Measurements from ENCODE around the gene SSBP3.

SSBP3 gene

DNA sequence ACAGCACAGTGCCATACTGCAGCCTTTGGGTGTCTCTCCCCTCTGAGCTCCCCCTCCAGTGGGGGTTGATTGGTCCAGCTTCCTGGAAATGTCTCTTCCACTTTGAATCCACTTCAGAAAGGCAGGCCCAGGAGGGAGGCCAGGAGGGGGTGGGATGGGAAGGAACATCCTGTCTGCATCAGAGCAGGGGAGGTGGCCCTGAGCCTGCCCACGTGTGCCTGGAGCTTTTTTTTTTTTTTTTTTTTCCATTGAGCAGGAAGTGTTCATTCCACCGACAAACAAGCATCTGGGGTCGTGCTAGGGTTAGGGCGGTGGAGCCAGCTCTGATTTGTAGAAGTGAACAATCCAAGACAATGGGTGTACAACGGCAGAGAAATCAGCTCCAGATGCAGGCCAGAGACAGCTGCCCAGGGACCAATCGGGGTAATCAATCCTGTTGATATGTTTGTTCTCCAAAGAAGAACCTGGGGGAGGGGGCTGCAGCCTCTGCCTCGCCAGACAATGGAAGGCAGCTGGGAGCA lies 93.3 kb downstream of the SSBP3 start:
- no peak for DNase-seq

DNA sequence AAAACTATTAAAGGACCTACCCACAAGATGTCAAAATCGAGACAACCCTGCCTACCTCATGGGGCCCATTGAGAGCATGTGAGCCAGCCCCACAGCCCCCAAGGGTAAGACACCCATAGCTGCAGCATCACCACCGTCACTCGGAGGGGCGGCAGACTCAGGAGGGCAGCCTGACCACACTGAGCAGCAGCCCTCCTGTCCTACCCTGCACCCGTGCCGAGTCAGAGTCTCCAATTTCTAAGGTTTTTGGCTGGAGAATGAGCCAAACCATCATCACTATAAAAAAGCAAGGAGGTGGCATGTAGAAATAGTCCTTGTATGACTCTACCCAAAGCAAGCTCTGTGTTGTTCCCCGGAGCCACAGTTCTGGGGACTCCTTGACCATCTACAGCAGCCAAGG lies 94.7 kb downstream of the SSBP3 start:
- no peak for DNase-seq

DNA sequence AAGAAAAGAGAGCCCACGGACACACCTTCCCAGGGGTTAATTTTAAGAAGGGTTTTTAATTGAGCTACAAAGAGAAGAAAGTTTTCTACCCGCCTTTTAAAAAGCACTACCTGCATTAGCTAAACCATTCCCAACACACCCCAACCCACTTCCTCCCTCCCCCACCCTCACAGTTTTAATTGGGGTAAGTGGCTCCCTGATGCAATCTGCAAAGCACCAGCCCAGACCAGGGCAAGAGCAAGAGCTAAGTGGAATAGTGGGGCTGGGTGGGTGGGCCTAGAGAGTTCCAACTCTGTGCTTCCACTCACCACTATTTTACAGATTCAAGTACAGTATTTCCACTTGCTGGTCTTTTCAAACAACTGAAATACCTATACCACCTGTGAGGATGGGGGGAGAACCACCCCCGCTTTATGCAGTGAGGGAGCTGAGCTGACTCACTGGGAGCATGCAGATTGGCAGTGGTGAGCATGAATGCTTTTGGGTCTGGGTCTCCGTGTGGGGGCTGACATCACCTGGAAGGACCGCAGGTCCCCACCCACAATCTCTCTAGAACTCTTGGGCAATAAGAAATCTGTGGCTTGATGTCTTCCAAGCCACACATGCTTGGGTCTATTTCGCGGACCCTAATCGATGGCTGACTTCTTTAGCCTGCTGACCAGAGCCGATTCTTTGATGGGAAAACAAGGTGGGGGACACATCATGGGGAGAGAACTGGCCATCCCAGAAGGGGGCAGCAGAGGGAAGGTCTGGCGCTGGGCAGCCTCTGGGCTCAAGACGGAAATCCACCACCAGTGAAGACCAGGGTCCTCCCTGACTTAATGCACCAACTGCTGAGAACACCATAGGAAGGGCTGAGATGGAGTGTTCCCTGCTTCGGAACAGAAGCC lies 95.5 kb downstream of the SSBP3 start:
- DNase-seq: peak in 23 of 56 donors; percentile 9 to 61 (median 28)

DNA sequence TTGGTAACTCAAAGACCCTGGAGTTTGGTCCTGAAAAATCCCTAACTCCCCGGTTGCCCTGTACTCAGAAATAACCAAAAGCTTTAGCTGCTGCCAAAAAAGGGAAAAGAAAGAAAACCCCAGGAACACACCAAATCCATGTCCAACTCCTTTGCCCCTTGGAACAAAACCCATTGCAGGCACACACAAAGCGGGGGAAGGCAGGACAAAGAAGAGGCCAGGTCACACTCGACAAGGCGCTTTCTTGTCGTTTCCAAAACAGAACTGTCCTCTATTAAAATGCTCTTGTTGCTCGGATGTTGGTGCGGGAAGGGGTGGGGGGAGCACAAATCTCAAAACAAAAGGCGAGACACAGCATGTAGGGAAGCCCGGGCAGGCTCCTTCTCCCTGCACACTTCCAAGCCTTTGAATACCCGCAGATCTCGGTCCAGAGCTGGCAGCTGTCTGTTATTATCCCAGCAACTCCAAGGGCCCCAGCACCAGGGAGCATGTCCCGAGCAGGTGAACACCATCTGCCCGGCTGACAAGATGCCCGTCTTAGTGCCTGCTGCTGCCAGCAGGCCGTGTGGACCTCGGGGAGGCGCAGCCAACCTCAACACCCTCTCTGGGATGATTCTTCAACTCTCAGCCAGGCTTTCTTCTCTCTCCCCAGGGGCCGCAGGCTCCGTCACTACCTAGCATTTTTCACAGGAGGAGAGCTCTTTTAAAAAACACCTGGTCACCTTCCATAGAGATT lies 96.4 kb downstream of the SSBP3 start:
- DNase-seq: peak in 34 of 56 donors; percentile 14 to 77 (median 48)

DNA sequence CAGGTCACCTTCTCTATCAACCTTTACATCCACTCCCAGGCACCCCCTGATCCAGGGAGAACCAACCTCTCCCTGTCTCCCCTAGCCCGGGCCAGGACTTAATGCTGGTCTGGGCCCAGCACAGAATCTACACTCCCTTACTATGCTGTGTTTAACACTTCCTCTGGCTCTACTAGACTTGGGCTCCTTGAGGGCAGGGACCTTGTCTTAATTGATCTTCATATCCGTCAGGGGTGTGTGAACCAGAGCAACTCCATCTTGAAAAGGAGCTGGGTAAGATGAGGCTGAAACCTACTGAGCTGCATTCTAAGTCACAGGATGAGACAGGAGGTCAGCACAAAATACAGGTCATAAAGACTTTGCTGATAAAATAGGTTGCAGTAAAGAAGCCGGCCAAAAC lies 98.9 kb downstream of the SSBP3 start:
- no peak for DNase-seq

DNA sequence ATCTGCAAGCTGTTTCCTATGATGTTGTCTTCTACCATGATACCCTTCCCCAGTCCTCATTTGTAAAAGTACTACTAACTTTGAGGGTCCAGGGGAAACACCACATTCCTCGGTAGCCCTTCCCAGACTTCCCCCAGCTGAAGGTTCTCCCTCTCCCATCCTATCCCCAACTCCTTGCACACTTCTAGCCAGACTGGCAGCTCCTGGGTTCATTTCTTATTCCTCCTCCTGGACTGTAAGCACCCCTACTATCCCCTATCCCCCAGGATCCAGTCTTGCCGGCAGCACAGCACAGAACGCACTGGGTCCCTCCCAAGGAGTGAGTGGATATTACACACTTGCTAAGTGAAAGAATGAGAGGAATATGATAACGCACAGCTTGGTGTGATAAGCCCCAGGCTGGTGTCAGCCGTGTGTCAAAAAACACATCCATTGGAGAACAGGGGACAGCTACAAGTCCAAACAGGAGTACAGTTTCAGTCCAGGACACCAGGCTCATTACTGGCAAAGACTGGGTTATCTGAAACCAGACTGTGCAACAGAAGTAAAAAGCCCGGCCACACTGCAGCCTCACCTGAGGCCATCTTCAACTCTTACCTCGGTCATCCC lies 100.2 kb downstream of the SSBP3 start:
- DNase-seq: no peak

DNA sequence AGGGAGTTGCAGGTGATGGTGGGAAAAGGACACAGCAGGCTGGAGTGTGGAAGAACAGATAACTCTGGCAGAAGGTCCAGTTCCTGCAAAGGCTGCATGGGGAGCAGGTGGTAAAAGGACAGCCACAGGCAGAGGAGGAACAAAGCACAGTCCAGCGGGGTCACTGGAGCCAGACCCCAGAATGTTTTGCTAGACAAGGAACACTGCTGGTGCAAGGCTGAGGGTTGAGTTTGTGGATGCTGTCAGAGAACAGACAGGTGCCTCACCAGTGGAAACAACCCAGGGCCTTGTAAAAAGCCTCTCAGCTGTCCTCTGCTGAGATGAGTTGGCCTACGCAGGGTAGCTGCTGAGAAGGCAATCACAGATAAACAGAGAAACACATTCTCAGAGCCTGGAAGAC lies 101.7 kb downstream of the SSBP3 start:
- no peak for DNase-seq

DNA sequence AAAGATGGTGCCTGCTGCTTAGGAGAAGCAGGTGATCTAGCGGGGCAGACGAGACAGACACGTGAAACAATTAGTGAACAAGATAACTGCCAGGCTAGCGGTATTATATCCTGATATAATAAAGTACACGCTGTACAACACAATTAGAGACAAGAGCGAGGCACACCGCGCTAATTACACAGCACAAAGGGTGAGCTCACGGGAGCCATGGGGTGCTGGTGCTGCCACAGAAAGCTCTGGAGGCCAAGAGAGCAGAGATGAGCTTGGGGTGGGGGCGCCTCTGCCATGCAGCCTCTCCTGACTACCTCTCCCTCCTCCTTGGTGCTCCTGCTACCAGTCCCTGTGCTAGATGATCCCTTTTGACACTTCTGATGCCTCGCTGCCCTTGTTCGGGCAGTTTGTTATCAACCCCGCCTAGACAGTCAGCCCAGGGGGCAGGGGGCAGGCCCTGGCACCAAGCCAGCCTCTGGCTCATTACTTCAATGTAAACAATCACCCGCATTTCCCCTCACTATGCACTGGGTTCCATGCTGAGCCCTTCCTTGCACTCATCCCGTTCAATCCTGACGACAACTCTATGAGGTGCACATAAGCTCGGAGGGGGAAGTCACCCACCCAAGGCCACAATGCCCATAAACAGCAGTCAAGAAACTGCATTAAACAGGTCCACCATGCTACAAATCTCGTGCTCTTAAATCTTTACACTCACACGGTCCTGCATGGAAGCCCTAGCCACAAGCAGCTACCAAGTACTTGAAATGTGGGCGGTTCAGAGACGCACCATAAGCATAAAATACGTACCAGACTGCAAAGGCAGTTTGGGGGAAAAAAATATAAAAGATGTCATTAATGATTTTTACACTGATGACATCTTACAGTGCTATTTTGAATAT lies 103.0 kb downstream of the SSBP3 start:
- DNase-seq: no peak

DNA sequence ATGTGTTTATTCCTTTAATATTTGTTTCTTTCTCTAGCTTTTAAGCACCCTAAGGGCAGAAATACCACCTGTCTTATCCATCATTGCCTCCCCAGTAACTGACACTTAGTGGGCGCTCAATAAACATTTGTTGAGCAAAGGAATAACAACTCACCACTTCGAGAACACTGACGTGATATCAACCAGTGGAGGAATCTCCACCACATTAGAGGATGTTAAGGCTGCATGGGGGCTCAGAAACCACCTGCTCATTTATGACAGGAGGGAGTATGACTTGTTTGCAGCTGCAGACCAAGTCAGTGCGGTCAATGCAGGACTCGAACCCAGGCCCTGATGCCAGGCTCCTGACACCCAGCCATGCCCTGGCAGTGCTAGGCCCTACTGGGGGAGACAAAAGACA lies 103.6 kb downstream of the SSBP3 start:
- no peak for DNase-seq

DNA sequence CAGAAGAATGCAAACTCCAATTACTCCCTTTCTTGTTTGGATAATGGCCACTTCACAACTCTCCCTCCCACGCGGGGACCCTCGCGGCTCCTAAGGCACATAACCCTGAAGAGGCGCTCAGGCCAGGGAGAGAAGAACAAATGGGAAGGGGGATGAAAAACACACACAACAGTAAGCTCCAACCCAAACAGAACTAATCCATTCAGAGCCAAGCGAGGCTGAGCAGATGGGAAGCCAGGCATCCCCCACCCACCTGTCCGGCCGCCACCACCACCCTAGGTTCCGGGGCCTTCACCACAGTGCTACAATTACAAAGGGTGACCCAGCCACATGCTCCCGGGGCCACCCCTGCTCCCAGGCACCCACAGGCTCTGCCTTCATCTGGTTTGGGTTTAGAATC lies 104.7 kb downstream of the SSBP3 start:
- no peak for DNase-seq

DNA sequence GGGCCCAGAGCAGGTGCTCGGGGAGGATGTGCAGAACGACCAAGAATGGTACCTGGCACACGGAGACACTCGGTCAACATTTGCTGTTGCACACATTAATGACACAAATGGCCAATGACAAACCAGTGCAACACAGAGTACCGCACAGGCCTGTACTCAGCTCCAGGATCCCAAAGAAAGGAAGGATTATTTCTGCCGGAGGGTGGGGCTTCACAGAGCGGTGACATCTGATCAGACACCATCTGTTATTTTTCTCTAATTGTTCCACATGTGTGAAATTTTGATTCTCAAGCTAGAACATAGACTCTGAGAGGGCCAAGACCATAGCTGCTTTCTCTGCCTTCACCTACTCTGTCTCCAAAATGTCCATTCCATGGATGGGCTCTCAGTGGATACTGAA lies 105.8 kb downstream of the SSBP3 start:
- peak in 8 of 56 donors; percentile 4 to 32 (median 18) for DNase-seq

DNA sequence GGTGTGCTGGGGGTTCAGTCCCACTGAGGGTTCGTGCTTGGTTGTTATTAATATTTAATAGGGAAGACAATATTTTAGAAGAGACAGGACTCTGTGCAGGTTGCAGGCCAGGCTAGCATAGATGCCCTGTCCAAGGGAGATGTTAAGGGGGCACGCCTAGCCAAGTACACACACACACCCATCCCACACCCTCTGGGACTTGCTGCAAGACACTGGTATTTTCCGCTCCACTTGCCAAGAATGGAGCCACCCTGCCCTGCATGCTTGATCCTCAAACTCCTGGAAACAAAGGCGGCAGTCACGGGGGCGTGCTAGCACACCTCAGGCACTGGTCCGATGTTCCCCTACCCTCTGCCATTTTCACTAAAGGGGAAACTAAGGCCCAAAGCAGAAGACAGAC lies 107.2 kb downstream of the SSBP3 start:
- DNase-seq: peak in 1 of 56 donors; percentile 14

DNA sequence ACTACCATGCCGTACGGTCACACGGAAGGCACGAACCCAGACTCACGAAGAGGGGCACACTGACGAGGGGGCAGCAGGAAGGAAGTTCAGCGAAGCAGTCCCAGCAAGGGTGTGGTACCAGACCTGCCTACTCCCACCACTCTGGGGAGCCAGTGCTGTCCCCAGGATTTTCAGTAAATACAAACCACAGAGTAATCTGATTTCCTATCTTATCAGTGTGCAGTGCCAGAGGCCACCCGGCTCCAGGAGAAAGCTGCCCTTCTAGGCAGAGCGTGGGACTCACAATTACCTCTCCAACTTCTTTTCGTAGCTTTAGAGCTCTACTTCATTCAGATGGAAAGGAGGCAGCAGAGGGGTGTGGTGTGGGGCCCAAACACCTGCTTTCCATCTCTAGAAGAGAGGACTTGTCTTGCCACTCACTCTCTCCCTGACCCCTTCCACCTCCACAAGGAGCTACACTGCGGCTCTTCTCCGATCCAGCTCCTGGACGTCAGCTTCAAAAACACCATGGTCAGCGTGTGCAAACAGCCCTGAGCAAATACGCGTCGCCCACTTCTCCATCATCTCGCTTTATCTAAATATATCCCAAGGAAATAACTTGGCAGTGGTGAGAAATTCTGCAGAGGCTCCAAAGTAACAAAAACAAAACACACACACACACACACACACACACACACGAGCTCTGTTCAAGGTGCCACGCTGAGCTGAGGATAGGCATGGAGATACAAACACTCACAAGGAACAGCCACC lies 107.7 kb downstream of the SSBP3 start:
- no peak for DNase-seq

DNA sequence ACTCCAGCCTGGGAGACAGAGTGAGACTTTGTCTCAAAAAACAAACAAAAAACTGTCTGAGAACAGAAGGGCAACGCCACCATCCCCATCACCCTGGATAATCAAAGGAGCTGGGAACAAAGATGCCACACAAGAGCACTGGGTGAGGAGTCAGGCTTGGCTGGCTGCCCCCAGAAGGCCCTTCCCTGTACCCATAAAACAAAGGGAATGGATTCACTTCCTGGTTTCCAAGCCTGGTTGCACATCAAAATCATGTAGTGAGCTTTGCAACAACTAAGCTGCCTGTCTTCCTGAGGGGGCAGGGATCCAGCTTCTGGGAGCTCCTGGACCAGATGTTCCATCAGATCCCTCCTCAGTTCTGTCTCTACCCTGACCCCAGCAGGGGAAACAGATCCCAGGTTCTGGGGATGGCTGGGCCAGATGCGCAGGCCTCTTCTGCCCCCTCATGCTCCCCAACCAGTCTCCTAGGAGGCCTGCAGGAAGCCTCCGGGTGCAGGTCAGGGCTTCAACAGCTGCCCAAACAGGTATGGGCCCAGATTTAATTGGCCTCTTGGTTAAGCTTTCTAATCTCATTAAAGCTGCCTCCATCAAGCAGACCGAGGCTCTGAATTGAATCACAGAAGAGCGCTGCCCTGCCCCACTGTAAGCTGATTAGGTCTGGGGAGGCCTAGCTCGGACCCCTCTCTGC lies 108.5 kb downstream of the SSBP3 start:
- peak in 52 of 56 donors; percentile 14 to 88 (median 69) for DNase-seq

DNA sequence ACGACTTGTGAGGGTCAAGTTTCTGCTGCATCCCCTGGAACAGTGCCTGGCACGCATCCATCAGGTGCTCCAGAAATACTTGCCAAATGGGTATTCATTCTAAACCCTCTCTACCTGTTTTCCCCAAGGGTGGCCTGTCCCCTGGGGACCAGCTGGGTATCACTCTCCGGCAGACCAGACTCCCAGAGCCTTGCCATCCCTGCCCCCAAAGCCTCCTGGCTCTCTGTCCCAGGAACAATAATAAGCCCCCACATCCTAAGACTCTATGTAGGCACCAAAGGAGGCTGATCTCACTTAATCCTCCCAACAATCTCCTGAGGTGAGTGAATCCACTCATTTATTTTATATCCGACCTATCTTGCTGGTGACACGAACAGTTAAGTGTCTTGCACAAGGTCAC lies 109.5 kb downstream of the SSBP3 start:
- DNase-seq: no peak

DNA sequence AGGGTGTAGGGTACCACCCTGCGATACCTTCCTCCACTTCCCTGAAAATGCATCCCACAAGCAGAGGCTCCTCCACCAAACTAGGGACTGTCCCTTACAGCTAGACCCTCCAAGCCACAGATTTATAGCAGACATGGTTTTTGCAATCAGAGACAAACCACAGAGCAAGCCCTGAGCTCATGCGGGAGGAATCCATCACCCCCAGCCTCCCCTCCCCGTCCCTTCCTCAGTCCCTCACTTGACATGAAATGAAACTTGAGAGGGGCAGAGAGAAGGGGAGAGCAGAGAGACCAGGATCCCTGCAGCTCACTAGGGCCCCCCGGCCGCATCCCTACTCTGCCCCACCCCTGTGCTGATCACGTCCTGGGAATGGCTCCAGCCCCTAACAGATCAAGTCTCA lies 111.3 kb downstream of the SSBP3 start:
- DNase-seq: no peak

DNA sequence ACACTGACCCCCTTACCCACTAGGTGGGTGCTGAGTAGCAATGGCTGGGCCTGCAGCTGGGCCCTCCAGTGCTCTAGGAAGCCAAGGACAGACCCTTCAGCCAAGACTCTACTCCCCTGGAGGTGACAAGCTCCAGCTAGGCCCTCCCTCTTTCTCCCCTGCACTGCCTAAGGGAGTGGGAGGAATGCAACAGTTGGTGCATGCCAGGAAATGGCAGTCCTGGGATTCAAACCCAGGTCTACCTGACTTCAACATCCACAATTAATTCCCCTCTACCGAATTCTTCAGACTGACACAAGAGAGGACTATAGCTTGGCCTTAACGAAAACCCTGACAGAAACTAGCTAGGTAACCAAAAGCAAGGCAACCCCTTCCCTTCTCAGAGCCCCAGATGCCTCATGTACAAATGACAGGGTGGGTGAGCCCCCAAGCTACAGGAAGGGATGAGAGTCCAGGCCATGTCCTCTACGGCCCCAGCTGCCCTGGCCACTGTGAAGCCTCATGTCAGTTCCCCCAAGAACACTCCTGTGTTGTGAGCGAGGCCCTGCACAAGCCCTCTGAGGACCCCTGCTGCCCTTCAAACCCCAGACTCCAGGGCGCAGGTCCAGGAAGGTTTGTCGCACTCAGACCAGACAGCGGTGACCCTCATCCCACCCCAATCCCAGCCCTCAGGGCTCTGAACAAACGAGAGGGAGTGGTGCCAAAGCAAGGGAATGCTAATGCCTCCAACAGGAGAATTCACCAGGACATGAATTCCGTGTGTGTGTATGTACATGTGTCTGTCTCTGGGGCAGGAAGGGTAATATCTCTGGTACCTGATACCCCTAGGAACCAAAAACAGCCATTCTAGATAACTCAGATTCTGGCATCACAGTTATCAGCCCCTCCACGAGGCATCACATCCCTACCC lies 113.9 kb downstream of the SSBP3 start:
- DNase-seq: no peak

DNA sequence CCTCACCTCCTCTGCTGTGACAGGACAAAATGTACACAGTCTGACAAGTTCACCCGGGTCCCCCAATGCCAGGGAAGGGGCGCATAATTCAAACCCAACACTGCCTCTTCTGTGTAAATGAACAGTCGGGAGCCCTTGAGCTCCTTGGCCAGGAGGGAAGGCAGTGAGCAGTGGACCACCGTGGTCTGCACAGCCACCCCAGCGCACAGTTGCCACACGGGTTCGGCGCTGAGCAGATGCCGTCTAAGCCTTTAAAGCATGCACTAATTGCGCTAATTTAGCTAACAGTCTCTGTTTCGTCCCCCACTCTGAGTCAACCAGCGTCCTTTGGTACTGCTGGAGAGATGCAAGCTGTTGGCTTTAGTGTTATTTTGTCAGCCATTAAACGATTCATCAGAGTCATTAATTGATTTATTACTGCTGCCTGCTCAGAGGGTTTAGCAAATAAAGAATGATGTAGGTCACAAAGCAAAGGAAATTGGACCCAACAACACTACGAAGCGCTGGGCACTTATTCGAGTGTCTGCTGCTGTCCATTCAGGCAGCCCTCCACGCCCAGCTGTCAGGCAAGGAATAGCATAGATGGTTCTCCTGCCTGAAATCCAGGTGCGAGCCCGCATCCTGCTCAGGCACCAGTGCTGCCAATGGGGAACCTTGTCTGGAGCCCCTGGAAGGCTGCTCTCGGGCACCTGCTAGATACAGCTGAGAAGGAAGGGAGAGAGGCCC lies 114.8 kb downstream of the SSBP3 start:
- no peak for DNase-seq

Data from nucleus accumbens (tissue), 56 donors.